ENCODE measurements around the gene COL4A4.

GRCh38 chr2:226969417-226970080 lies 194.5 kb downstream of the COL4A4 start:
- TF ChIP-seq POLR2A (IDR thresholded peaks at IDR 0.05; ENCODE audit: low read depth, low read length) (no peak), POLR2AphosphoS5 (IDR thresholded peaks at IDR 0.05; ENCODE audit: low read depth, low read length) (no peak), TAF1 (IDR thresholded peaks at IDR 0.05; ENCODE audit: low read depth, low read length) (no peak), PAX5 (IDR thresholded peaks at IDR 0.05; ENCODE audit: insufficient read depth, low read length, severe bottlenecking) (no peak), POU2F2 (IDR thresholded peaks at IDR 0.05; ENCODE audit: low read depth, low read length) (no peak)
